Cardiac muscle cell (in vitro differentiated cells and primary cell): Measurements from ENCODE around the gene KLHL30. TPM values are rescaled to one million over a fixed set of nuclear protein-coding genes. Genes with fewer than 3 reads are reported as not detected.

Experiments
- DNase-seq, 2 donors: peaks; one replicate each; pipeline versions ENCODE4 v3.0.0 to v3.0.0-alpha.2; 2010 to 2017; ENCODE audit warnings: low read depth in 1 of 2, low spot score in 1 of 2
- H3K27ac ChIP-seq: fragments of 200-600 bp; sonication (generic); 2 replicates; pipeline ENCODE4 v1.5.1; 2016
- H3K27me3 ChIP-seq: fragments of 200-600 bp; sonication (generic); 2 replicates; pipeline ENCODE4 v1.6.0; 2016; ENCODE audit warnings: control low read depth
- H3K36me3 ChIP-seq: fragments of 200-600 bp; sonication (generic); 2 replicates; pipeline ENCODE4 v1.5.1; 2016; ENCODE audit warnings: control low read depth
- H3K4me1 ChIP-seq: fragments of 200-600 bp; sonication (generic); 2 replicates; pipeline ENCODE4 v1.8.1; 2017; ENCODE audit warnings: low read depth, mild to moderate bottlenecking, mixed run types
- H3K4me3 ChIP-seq: fragments of 200-600 bp; sonication (generic); 2 replicates; pipeline ENCODE4 v1.5.1; 2016; ENCODE audit warnings: mild to moderate bottlenecking
- H3K9me3 ChIP-seq: fragments of 200-600 bp; sonication (generic); 2 replicates; pipeline ENCODE4 v1.5.1; 2017; ENCODE audit warnings: low read depth, mild to moderate bottlenecking, control low read depth
- CTCF ChIP-seq: IDR thresholded peaks from 2 replicates; pipeline ENCODE4 v1.5.1; 2012; ENCODE audit warnings: low read depth, mild to moderate bottlenecking, low read length
- polyA plus RNA-seq: library from polyadenylated mRNA; unstranded; fragments of >200 nt; fragmentation: Nextera tagmentation; extraction: Ambion mirVana; gene quantifications from 2 replicates; pipeline ENCODE4 v1.2.1, GENCODE V29; 2016
- total RNA-seq: library from RNA; depleted of rRNA; stranded (reverse); fragments of >200 nt; gene quantifications from 2 replicates; pipeline ENCODE4 v1.2.3, GENCODE V29; 2016

Gene KLHL30
- total and polyA plus RNA-seq, 2 experiments from 2014 or later = 6.7 to 31.7 TPM

- peak in 1 of 2 donors; percentile 40 for DNase-seq
- Histone ChIP-seq H3K4me1 (no peaks in the 10 kb centered on the region), H3K4me3 (peak overlapping the region; percentile 29), H3K27ac (no peak overlapping the region), H3K36me3 (no peaks in the 10 kb centered on the region), H3K9me3 (no peaks in the 10 kb centered on the region), H3K27me3 (peaks cover 68% of the 10 kb centered on the region)
- no peak for TF ChIP-seq CTCF
Observed at GRCh38 chr2:238163481-238164198, 25.2 kb downstream of the KLHL30 start.

GRCh38 chr2:238164906-238165287 lies 26.4 kb downstream of the KLHL30 start:
- peaks cover 57% of the 10 kb centered on the region for H3K27me3 ChIP-seq
- no peaks in the 10 kb centered on the region for H3K4me1 ChIP-seq
- H3K4me3 ChIP-seq = no peak overlapping the region
- DNase-seq = no peak
- H3K36me3 ChIP-seq = peaks cover 6% of the 10 kb centered on the region
- no peaks in the 10 kb centered on the region for H3K9me3 ChIP-seq
- no peak for TF ChIP-seq CTCF
- no peak overlapping the region for H3K27ac ChIP-seq

GRCh38 chr2:238165288-238165921 lies 26.9 kb downstream of the KLHL30 start:
- Histone ChIP-seq H3K36me3 (peaks cover 8% of the 10 kb centered on the region), H3K27me3 (peaks cover 52% of the 10 kb centered on the region), H3K4me1 (no peaks in the 10 kb centered on the region), H3K9me3 (no peaks in the 10 kb centered on the region), H3K27ac (no peak overlapping the region), H3K4me3 (no peak overlapping the region)
- no peak for DNase-seq
- no peak for TF ChIP-seq CTCF

GRCh38 chr2:238166391-238167343 lies 28.2 kb downstream of the KLHL30 start:
- Histone ChIP-seq H3K9me3 (no peaks in the 10 kb centered on the region), H3K36me3 (peaks cover 15% of the 10 kb centered on the region), H3K27me3 (peaks cover 39% of the 10 kb centered on the region), H3K4me1 (no peaks in the 10 kb centered on the region), H3K4me3 (no peak overlapping the region), H3K27ac (no peak overlapping the region)
- no peak for TF ChIP-seq CTCF
- no peak for DNase-seq

GRCh38 chr2:238167344-238167715 lies 28.9 kb downstream of the KLHL30 start:
- no peak for TF ChIP-seq CTCF
- Histone ChIP-seq H3K4me1 (no peaks in the 10 kb centered on the region), H3K9me3 (no peaks in the 10 kb centered on the region), H3K4me3 (no peak overlapping the region), H3K27me3 (peaks cover 32% of the 10 kb centered on the region), H3K27ac (no peak overlapping the region), H3K36me3 (peaks cover 17% of the 10 kb centered on the region)
- no peak for DNase-seq
